GM19397 (cell line): ENCODE measurements around the gene CAV1.

Experiments
- ATAC-seq: cut with Tn5 transposase; IDR thresholded peaks from one replicate; pipeline ENCODE4 v1.9.1; 2021; ENCODE audit warnings: mild to moderate bottlenecking, moderate library complexity; ENCODE audit not compliant: unreplicated experiment

The CAV1 gene

DNA sequence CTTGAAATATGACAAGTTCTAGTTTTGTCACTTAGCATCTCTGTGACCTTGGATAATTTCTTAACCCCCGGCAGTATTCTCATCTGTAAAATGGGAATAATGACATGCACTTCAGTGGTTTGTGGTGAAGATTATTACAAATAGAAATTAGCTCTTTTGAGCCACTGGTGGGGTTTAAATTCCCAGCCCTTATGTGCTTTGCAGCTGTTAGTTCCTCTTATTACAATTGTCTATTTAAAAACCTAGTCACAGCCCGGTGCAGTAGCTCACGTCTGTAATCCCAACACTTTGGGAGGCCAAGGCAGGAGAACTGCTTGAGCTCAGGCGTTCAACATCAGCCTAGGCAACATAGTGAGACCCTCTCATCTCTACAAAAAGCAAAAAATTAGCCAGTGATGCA is 30.1 kb downstream of the CAV1 start:
- ATAC-seq = no peak

DNA sequence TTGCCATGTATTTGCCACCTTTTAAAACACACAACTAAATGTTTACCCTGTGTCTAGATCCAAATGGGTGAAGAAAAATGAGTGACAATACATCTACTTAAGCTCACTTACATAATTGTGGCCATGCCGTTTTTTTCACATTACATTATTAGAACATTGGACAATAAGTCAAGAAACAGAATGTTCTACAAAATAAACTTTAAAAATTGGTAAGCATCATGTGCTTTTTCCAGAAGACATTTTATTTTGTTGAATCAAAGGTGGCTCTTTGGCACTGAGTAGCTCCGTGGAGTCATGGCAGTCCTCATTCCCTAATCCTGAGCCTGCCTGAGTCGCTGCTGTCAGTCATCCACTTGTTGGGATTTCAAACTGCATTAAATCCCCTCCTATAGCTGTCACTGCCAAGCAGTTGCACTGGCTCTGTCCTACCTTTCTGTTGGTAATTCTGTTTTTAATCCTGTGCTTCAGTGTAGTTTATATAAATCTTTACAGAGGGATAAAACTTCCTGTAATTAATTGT is 32.3 kb downstream of the CAV1 start:
- ATAC-seq = no peak

DNA sequence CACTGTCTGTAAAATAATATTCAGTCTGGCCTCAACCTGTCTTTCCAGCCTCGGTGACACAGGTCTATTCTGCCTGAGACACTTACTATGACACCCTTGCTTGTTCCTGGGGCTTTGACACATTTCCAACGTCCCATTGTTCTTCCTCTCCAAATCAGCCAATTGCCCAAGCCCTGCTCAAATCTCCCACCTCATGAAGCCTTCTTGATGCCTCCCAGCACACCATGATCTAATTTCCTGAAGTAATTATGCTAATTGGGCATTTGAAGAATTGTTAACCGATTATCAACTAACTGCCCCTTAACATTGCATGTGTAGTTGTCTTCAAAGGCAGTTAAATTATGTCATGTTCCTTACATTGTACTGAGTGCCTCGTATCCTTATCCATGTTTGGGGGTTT is 33.1 kb downstream of the CAV1 start:
- ATAC-seq = no peak

DNA sequence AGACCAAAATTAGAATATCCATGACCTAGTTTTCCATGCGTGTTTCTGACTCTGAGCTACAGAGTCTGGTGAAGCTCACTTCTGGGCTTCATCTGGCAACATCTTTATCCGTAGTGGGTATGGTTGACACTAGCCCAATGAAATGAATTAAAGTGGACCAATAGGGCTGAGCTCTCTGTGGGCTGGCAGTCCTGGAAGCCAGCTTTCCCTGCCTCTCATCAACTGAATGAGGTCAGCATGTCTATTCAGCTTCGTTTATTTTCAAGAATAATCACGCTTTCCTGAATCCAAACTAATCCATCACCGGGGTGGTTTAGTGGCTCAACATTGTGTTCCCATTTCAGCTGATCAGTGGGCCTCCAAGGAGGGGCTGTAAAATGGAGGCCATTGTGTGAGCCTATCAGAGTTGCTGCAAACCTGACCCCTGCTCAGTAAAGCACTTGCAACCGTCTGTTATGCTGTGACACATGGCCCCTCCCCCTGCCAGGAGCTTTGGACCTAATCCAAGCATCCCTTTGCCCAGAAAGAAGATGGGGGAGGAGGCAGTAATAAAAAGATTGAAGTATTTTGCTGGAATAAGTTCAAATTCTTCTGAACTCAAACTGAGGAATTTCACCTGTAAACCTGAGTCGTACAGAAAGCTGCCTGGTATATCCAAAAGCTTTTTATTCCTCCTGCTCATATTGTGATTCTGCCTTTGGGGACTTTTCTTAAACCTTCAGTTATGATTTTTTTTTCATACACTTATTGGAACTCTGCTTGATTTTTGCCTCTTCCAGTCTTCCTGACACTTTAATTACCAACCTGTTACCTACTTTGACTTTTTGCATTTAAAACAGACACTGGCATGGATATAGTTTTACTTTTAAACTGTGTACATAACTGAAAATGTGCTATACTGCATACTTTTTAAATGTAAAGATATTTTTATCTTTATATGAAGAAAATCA is 35.5 kb downstream of the CAV1 start:
- ATAC-seq = no peak

DNA sequence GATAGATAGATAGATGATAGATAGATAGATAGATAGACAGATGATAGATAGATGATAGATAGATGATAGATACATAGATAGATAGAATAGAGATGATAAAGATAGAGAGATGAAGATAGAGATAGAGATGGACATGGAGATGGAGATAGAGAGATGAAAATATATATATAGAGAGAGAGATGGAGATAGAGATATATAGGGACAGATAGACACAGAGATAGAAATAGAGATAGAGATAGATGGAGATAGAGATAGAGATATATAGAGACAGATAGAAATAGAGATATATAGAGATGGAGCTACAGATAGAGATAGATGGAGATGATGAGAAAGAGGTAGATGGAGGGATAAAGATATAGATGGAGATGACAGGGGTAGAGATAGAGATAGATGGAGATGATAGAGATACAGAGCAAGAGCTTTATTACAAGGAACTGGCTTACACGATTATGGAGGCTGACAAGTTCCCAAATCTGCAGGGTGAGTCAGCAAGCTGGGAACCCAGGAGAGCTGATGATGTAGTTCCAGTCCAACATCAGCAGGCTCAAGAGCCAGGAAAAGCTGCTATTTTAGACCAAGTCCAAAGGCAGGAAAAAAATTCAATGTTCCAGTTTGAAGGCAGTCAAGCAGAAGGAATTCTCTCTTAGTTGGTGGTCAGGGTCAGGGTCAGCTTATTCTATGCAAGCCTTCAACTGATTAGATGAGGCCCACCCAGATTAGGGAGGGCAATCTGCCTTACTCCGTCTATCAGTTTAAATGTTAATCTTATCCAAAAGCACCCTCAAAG is 37.1 kb downstream of the CAV1 start:
- ATAC-seq = no peak

DNA sequence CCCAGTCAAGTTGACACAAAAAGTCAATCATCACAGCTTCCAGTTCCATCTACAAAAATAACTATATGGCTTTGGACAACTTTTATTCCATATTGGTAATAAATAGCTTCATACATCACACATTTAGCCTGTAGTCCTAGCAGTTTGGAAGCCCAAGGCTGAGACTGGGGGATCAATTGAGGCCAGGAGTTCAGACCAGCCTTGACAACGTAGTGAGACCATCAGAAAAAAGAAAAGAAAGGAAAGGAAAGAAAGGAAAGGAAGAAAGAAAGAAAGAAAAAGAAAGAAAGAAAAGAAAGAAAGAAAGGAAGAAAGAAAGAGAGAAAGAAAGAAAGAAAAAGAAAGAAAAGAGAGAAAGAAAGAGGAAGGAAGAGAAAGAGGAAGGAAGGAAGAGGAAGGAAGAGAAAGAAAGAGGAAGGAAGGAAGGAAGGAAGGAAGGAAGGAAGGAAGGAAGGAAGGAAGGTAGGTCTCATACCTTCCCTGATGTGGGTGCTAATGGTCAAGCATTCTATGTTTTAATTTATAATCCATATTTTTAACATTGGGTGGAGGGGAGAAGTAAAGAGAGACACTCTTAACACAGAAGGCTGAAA is 37.8 kb downstream of the CAV1 start:
- no peak for ATAC-seq

DNA sequence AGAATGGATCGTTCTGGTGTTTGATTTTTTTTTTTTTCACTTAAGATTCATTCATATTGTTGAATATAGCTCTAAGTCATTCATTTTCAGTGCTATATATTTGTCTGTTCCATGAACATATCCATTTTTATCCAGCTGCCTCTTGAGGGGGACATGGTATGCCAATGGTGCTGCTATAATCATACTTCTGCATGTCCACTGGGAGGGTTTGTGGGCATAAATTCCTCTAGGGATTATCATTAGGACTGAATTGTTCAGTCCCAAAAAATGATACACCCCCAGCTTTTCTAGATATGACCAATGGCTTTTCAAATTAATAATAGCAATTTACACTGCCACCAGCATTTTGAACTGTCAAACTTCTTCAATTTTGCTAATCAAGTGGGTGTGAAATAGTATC is 41.1 kb downstream of the CAV1 start:
- no peak for ATAC-seq

DNA sequence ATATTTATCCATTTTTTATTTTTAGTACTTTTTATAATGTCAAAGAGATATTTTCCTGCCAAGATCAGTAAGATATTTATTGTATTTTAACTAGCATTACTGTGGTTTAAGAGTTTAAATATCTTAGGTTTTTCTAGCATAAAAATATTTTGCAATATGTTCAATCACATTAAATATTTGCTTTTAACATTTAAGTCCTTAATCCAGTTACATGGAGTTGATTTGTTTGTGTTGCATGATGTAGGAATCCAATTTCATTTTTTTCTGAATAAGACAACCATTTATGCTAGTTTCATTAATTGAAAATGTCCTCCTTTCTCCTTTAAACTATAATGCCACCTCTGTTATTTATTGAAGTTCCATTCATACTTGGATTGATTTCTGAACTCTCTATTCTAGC is 41.8 kb downstream of the CAV1 start:
- no peak for ATAC-seq

DNA sequence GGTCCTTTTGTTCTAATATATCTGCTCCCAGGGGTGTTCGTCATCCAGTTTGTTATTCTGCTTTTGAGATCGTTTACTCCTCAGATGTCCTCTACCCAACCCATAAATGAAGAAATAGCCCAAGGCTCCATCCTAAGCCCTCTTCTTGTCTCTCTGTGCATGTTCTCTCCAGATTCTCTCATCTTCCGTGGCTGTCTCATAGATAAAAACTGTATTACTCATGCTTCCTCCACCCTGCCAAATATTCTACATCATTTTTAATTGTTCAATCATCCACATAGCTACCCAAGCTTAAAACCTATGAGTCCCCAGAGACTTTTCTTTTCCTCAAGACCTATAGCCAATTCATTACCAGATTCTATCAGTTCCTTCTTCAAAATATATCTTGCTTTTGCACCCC is 44.9 kb downstream of the CAV1 start:
- ATAC-seq = no peak

DNA sequence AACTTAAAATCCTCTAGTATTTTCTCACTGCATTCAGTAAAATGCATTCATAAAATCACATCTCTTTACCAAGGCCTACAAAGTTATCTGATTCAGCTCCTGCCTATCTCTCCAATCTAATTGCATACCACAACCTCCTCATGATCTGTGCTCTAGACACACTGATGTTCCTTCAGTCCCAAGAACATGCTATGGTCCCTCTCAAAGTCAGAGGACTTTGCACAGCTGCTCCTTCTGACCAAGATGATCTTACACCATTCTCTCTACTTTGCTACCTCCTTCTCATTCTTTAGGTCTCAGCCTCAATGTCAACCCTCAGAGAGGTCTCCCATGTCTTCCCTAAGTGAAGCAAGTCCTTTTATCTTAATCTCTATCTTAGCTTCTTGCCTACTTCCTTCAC is 45.5 kb downstream of the CAV1 start:
- ATAC-seq = no peak

DNA sequence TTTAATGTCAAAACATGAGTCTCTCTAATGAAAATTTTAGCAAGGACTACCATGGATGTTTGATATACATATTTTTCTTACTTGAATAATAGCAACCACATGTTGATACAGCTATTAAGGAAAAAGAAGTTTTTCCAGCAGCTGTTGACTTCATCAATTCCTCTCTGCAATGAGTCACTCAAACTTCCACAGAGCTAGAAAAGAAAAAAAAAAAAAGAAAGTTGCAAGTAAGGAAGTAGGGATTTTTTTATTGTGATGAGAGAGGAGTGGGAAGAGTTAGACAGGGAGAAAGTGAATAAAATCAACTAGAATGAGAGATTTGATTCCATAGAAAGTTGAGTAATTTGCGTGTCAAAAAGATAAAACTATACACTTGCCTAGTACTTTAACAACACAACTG is 46.2 kb downstream of the CAV1 start:
- no peak for ATAC-seq

DNA sequence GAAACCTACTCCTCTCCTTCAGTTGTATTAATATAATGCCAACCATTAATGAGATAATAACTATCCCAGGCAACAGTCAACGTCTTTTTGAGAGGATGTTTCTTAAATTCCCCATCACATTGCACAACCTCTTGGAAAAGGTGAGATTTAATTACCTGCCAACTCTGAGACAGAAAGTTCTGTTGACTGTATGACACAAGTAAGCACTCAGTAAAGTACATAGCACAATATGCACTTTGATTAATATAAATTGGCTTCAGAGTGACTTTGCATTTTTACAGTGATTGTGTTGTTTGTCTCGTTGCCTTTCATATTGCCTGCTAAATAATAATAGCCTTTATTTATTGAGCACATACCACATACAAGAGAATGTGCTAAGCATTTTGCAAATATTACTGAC is 46.7 kb downstream of the CAV1 start:
- ATAC-seq = no peak

DNA sequence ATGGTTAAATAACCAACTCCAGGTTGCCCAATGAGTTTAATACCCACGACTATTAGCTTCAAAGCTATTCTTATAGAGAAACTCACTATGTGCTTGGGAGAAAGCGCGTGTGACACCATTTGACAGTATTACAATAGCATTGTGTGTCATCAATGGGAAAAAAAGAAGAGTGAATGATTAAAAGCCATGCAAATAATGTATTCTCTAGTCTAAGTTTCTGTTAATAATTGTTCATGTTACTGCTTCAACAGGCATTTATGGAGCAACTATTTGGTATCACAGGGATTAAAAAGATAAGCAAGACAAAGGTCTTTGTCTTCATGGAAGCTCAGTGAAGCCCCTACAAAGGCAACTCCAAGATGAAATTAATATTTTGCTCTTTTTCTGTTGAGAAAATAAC is 47.2 kb downstream of the CAV1 start:
- ATAC-seq = no peak

DNA sequence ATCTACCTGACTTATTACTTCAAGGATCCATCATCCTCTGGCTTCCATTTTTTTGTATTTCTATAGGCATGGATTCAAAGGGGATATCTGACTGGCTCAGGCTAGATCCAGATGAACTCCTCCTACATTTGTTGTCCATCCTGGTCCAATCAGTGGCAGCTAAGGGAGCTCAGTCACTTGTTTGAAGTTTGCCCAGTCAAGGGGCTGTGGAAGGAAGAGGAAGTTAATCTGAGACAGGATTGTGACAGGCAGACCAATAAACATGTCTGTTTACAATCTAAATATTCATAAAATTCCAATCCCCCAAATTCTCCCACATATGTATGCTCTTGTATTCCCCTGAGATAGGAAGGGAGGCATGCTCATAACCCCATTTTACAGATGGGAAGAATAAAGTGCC is 48.7 kb downstream of the CAV1 start:
- ATAC-seq = no peak

DNA sequence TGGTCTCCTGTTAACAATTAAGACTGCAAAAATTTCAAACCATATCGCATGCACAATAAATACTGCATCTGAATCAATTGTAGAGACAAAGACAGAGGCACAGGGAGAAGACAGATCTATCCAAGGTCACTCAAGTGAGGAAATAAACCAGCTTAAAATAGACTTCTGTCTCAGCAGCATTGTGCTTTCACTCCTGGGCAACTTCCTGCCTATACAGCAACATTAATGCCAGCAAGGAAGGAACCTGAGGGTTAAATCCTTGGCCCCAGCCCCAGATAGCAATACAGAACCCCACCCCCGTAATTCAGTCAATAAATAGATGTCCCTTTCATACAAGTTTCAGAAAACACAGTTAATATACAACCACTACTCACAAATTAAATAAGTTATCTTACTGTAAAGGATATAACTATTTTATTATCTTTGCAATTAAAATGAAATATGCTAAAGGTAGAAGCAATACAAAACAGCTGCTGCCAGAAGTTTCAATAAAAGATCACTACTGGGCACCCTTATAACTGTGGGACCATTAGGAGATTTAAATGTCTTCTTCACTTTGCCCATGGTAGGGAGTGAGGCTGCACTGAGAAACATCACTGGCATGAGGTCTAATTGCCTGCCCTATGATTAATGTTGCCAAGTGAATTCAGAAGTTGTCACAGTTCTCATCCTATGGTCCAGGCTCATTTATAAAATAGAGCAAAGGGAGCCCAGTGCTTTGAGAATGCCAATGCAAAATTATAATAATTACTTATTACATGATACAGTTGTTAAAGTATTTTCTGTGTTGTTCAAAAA is 49.4 kb downstream of the CAV1 start:
- ATAC-seq = no peak

DNA sequence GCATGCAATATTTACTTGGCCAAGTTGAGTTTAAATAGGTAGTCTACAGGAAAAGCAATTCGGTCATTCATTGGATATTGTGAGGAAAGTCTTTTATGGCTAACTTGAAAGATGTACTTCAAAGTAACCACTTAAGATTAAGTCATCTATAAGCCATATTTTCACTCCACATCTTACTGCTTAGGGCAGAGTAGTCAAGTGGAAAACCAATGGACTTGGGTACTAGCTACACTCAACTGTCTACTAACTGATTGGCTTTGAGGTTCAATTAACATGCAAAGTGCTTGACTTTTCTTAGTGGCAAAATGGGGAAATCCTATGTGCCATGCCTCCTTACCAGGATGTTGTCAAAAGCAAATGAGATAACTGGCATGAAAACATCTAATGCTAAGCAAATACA is 51.0 kb downstream of the CAV1 start:
- ATAC-seq = no peak

DNA sequence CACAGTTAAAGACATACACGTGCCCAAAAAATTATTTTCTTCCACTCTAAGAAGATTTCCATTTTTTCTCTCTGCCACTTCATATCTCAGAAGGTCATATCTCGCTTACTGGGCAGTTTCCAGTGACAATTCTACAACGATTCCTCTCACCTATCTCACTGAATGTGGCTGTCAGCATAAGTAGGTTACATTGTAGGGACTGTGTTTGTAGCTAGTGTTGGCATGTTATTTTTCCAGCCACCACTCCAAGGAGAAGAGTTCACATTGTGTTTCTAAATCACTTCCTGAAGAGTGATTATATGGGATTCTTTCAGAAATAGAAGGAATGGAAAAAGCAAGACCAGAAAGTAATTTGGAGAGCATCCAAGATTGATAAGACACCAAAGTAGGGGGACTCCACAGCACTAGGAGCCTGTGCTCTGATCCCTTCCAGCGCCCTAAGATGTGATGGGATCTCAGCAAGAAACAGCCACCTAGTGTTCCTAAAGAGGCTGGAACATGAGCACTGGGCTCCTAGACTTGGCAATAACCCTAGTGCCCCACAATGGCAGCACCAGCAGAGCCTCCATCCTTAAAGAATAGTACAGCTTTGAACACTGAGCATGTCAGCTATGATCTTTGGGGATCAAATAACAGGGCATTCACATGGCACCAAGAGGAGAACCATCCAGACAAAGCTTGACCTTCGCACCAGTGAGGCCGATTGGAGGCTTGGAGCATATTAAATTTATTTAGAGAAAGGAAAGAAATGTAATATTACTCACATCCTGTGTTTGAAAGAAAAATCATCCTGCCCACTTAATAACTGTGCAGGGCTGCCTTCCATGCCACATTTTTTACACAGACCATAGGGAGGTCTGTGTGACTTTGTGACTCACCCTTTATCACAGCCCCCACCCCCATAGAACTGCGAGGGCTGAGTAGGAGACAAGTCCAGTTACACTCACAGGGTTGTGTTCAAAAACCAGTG is 51.8 kb downstream of the CAV1 start:
- ATAC-seq = peak; percentile 36

DNA sequence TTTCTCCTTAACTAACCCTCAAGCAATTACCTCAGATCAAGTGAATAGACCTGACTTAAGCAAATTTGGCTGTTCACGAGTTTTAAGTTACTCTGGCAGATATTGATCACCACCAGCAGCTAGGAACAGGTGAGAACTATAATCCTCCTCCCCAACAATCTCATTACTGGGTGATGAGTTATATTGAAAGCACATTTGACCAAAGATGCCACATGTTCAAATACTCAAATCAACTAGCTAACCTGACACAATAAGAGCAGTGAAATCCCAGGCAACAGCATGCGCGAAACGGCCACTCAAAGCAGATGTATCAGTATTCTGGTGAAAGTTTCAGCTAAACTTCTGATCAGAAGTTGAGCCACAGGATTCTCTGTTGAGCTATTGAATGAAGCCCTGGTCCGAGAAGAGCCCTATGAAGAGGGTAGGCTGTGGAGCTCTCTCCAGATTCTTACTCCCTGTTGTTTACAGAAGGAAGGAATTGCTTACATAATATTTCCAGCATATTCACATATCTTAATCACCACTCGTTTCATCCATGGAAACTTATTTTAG is 52.6 kb downstream of the CAV1 start:
- ATAC-seq = peak; percentile 71

DNA sequence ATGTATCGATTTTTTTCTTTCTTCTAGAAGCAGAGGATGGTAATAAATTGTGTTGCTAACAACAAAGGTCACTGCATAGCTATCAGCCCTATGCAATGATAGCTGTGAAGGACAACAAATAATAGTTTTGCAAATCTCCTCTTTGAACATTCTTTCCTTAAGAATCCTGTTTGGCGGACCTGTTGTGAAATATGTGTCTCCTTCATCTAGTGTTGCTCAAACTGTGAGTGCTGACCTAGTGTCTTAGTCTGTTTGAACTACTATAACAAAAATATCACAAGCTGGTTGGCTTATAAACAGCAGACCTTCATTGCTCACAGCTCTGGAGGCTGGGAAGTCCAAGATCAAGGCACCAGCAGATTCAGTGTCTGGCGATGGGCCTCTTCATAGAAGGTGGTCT is 53.7 kb downstream of the CAV1 start:
- ATAC-seq = no peak
